CD4-positive, alpha-beta T cell (primary cell): ENCODE results near the gene TMEM108. TPM values are rescaled to one million over a fixed set of nuclear protein-coding genes. Genes with fewer than 3 reads are reported as not detected.

Experiments used
- ATAC-seq: fragments of 200-7000 bp; cut with Tn5 transposase; one replicate; pipeline ENCODE4 v1.10.0; 2022; ENCODE audit warnings: mild to moderate bottlenecking; ENCODE audit not compliant: poor library complexity
- CTCF ChIA-PET: fragments of 350-600 bp; sonication (Branson Sonifier 250); formaldehyde crosslinking; loops from one replicate; lab custom pipeline; 2021; ENCODE audit warnings: antibody characterized with exemption, inconsistent platforms; lab: Charles Lee
- POLR2A ChIA-PET: fragments of 350-600 bp; sonication (Branson Sonifier 250); formaldehyde crosslinking; loops from one replicate; lab custom pipeline; 2021; ENCODE audit warnings: antibody characterized with exemption, inconsistent platforms; lab: Charles Lee
- DNase-seq, 14 experiments: peaks; one replicate each; pipeline ENCODE4 v3.0.0-alpha.2; 2013 to 2020; ENCODE audit warnings: mixed read lengths in 2 of 14
- H3K27ac ChIP-seq, 2 donors: one replicate each; pipeline versions ENCODE4 v1.5.1 to v1.7.0; 2013; ENCODE audit warnings: low read length in 2 of 2, low read depth in 1 of 2, mild to moderate bottlenecking in 1 of 2
- H3K27me3 ChIP-seq, 2 experiments: 1 replicate in 1 of 2; 2 replicates in 1 of 2; pipeline versions ENCODE4 v1.6.1 to v1.7.0; 2013; ENCODE audit warnings: low read length in 2 of 2, control low read depth in 1 of 2, mild to moderate bottlenecking in 1 of 2, moderate library complexity in 1 of 2; ENCODE audit not compliant: insufficient read depth in 2 of 2, control insufficient read depth in 1 of 2
- H3K36me3 ChIP-seq: one replicate; pipeline ENCODE4 v1.6.1; 2013; ENCODE audit warnings: low read length, control low read depth; ENCODE audit not compliant: insufficient read depth
- H3K4me1 ChIP-seq: one replicate; pipeline ENCODE4 v1.6.1; 2013; ENCODE audit warnings: low read length, control low read depth; ENCODE audit not compliant: insufficient read depth
- H3K4me3 ChIP-seq: one replicate; pipeline ENCODE4 v1.5.1; 2013; ENCODE audit warnings: mild to moderate bottlenecking, low read length, moderate library complexity
- H3K9me3 ChIP-seq, 2 experiments: 1 replicate in 1 of 2; 2 replicates in 1 of 2; pipeline versions ENCODE4 v1.6.1 to v1.7.0; 2013; ENCODE audit warnings: low read length in 2 of 2, mild to moderate bottlenecking in 2 of 2, control low read depth in 1 of 2, moderate library complexity in 1 of 2; ENCODE audit not compliant: control insufficient read depth in 1 of 2, insufficient read depth in 1 of 2
- H3K27ac Mint-ChIP-seq: one replicate; pipeline ENCODE4 v1.8.0; 2020; ENCODE audit warnings: mixed read lengths
- H3K27me3 Mint-ChIP-seq: one replicate; pipeline ENCODE4 v1.8.0; 2021; ENCODE audit warnings: mixed read lengths
- H3K36me3 Mint-ChIP-seq: one replicate; pipeline ENCODE4 v1.8.0; 2021; ENCODE audit warnings: low read depth, mixed read lengths
- H3K4me1 Mint-ChIP-seq: one replicate; pipeline ENCODE4 v1.8.0; 2021; ENCODE audit warnings: low read depth, mixed read lengths
- H3K4me3 Mint-ChIP-seq: one replicate; pipeline ENCODE4 v1.8.0; 2020; ENCODE audit warnings: mild to moderate bottlenecking, mixed read lengths
- H3K9me3 Mint-ChIP-seq: one replicate; pipeline ENCODE4 v1.8.0; 2020; ENCODE audit warnings: mixed read lengths
- intact Hi-C, 2 experiments: fragments of 100-400 bp; cut with DNase I in 1 of 2; cut with micrococcal nuclease in 1 of 2; formaldehyde crosslinking; loops; one replicate each; pipeline versions ENCODE4 v1.15.1 to v1.9.0; 2023 to 2025; cut with DNase I, micrococcal nuclease
- total RNA-seq, 174 experiments: library from RNA in 2 of 174; stranded (reverse) in 2 of 174; gene quantifications; one replicate each; pipeline ENCODE4 v1.2.3 and lab custom pipeline; 2021 to 2026
- TF ChIP-seq, protein P1 (sequence below): fragments of 200-600 bp; IDR thresholded peaks from one replicate; pipeline ENCODE4 v1.8.0; 2022; ENCODE audit warnings: antibody characterized with exemption, mild to moderate bottlenecking

The TMEM108 gene
- total RNA-seq, 2 experiments from 2014 or later, result not detected

- H3K36me3 Mint-ChIP-seq, result no peaks in the 10 kb centered on the region
- no peaks in the 10 kb centered on the region for H3K4me1 Mint-ChIP-seq
- no peak for DNase-seq
- no peak overlapping the region for H3K4me3 ChIP-seq
- no peak overlapping the region for H3K27ac ChIP-seq
- H3K9me3 ChIP-seq, result no peaks in the 10 kb centered on the region
- ChIA-PET CTCF (no interaction called here), POLR2A (no interaction called here)
- H3K36me3 ChIP-seq, result no peaks in the 10 kb centered on the region
- no peak overlapping the region for H3K27ac Mint-ChIP-seq
- ATAC-seq, result no peak
- H3K27me3 Mint-ChIP-seq, result peaks cover 10% of the 10 kb centered on the region
- TF ChIP-seq, protein P1, sequence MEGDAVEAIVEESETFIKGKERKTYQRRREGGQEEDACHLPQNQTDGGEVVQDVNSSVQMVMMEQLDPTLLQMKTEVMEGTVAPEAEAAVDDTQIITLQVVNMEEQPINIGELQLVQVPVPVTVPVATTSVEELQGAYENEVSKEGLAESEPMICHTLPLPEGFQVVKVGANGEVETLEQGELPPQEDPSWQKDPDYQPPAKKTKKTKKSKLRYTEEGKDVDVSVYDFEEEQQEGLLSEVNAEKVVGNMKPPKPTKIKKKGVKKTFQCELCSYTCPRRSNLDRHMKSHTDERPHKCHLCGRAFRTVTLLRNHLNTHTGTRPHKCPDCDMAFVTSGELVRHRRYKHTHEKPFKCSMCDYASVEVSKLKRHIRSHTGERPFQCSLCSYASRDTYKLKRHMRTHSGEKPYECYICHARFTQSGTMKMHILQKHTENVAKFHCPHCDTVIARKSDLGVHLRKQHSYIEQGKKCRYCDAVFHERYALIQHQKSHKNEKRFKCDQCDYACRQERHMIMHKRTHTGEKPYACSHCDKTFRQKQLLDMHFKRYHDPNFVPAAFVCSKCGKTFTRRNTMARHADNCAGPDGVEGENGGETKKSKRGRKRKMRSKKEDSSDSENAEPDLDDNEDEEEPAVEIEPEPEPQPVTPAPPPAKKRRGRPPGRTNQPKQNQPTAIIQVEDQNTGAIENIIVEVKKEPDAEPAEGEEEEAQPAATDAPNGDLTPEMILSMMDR, result no peak
- intact Hi-C loops, result no loop called here
- H3K4me1 ChIP-seq, result no peaks in the 10 kb centered on the region
- H3K27me3 ChIP-seq, result peaks cover 0 to 3% of the 10 kb centered on the region in 2 experiments
- no peak overlapping the region for H3K4me3 Mint-ChIP-seq
- no peaks in the 10 kb centered on the region for H3K9me3 Mint-ChIP-seq
Measured at GRCh38 chr3:133081016-133081415, 42.8 kb downstream of the TMEM108 start.

- no peak overlapping the region for H3K27ac Mint-ChIP-seq
- TF ChIP-seq, protein P1, result no peak
- H3K4me3 Mint-ChIP-seq, result no peak overlapping the region
- ChIA-PET POLR2A (no interaction called here), CTCF (no interaction called here)
- Histone ChIP-seq H3K27me3 (no peaks in the 10 kb centered on the region), H3K36me3 (no peaks in the 10 kb centered on the region), H3K4me1 (no peaks in the 10 kb centered on the region), H3K27ac (no peak overlapping the region), H3K4me3 (no peak overlapping the region), H3K9me3 (no peaks in the 10 kb centered on the region)
- H3K36me3 Mint-ChIP-seq, result no peaks in the 10 kb centered on the region
- DNase-seq (no peak), ATAC-seq (no peak)
- H3K27me3 Mint-ChIP-seq, result peaks cover 5% of the 10 kb centered on the region
- H3K9me3 Mint-ChIP-seq, result no peaks in the 10 kb centered on the region
- intact Hi-C loops, result no loop called here
- H3K4me1 Mint-ChIP-seq, result no peaks in the 10 kb centered on the region
Measured at GRCh38 chr3:133083395-133083794, 45.2 kb downstream of the TMEM108 start.

GRCh38 chr3:133089906-133090485 lies 51.8 kb downstream of the TMEM108 start:
- Mint-ChIP-seq H3K27me3 (no peaks in the 10 kb centered on the region), H3K4me1 (no peaks in the 10 kb centered on the region), H3K36me3 (no peaks in the 10 kb centered on the region), H3K9me3 (no peaks in the 10 kb centered on the region), H3K4me3 (no peak overlapping the region), H3K27ac (no peak overlapping the region)
- no peak for ATAC-seq
- intact Hi-C loops, result no loop called here
- Histone ChIP-seq H3K4me1 (no peaks in the 10 kb centered on the region), H3K36me3 (no peaks in the 10 kb centered on the region), H3K4me3 (no peak overlapping the region), H3K27ac (no peak overlapping the region), H3K27me3 (no peaks in the 10 kb centered on the region), H3K9me3 (no peaks in the 10 kb centered on the region)
- ChIA-PET CTCF (no interaction called here), POLR2A (no interaction called here)
- TF ChIP-seq, protein P1, result no peak
- DNase-seq, result no peak
